Kidney (tissue), 14 donors: ENCODE data around the gene RAB6A. TPM values are rescaled to one million over a fixed set of nuclear protein-coding genes. Genes with fewer than 3 reads are reported as not detected.

Experiments
- DNase-seq, 5 donors: peaks; one replicate each; pipeline ENCODE4 v3.0.0-alpha.2; 2013 to 2020
- FAIRE-seq: peaks from 2 replicates; lab custom pipeline; 2012; peaks lifted over from hg19 to GRCh38; lab: Jason Lieb, UNC
- H3K27ac ChIP-seq, 2 donors: one replicate each; pipeline ENCODE4 v1.7.0; 2013; ENCODE audit warnings: low read depth in 2 of 2, low read length in 2 of 2, inconsistent platforms in 1 of 2
- H3K27me3 ChIP-seq: one replicate; pipeline ENCODE4 v1.7.1; 2013; ENCODE audit warnings: low read length, inconsistent platforms; ENCODE audit not compliant: control insufficient read depth, insufficient read depth
- H3K36me3 ChIP-seq, 3 donors: one replicate each; pipeline versions ENCODE4 v1.7.0 to v1.7.1; 2013; ENCODE audit warnings: low read length in 3 of 3, control low read depth in 1 of 3, inconsistent platforms in 1 of 3; ENCODE audit not compliant: insufficient read depth in 3 of 3, control insufficient read depth in 2 of 3
- H3K4me1 ChIP-seq, 3 donors: one replicate each; pipeline versions ENCODE4 v1.7.0 to v1.7.1; 2013; ENCODE audit warnings: low read length in 3 of 3, inconsistent platforms in 1 of 3, low read depth in 1 of 3; ENCODE audit not compliant: control insufficient read depth in 2 of 3, insufficient read depth in 2 of 3
- H3K4me3 ChIP-seq, 3 donors: one replicate each; pipeline versions ENCODE4 v1.7.0 to v1.8.1; 2013; ENCODE audit warnings: low read length in 3 of 3, control low read depth in 1 of 3, inconsistent platforms in 1 of 3
- H3K9ac ChIP-seq, 3 donors: one replicate each; pipeline versions ENCODE4 v1.7.0 to v1.7.1; 2013; ENCODE audit warnings: low read length in 3 of 3, control low read depth in 1 of 3, inconsistent platforms in 1 of 3
- H3K9me3 ChIP-seq, 3 donors: one replicate each; pipeline versions ENCODE4 v1.7.0 to v1.7.1; 2013; ENCODE audit warnings: low read length in 3 of 3, control low read depth in 1 of 3, inconsistent platforms in 1 of 3; ENCODE audit not compliant: control insufficient read depth in 2 of 3, insufficient read depth in 1 of 3
- CTCF ChIP-seq: IDR thresholded peaks from 3 replicates; pipeline ENCODE4 v1.5.1; 2012; ENCODE audit warnings: mild to moderate bottlenecking, moderate library complexity, borderline replicate concordance; ENCODE audit not compliant: insufficient read depth; ENCODE audit errors: extremely low read depth
- intact Hi-C: fragments of 100-400 bp; cut with DNase I; formaldehyde crosslinking; loops from one replicate; pipeline ENCODE4 v1.11.1; 2022
- polyA plus RNA-seq: library from polyadenylated mRNA; stranded (reverse); fragments of 350-450 nt; fragmentation: Illumina TruSeq; extraction: RNeasy Lipid Tissue Mini Kit (QIAGEN cat#74804); gene quantifications from one replicate; pipeline ENCODE4 v1.2.3, GENCODE V29; 2014; ENCODE audit warnings: low read depth, low replicate concordance; ENCODE audit not compliant: insufficient read depth
- total RNA-seq: library from RNA; stranded (reverse); fragmentation: NEBNext Ultra II Directional; extraction: Animal tissue kit (Norgen Biotek cat#: 25700); gene quantifications from one replicate; pipeline ENCODE4 v1.2.1, GENCODE V29; 2021
- donor health status: control.
- donor health status: control.
- donor health status: control.
- donor health status: control.
- donor health status: control.
- donor health status: DM: yes; HTN: yes; CAD: no.
- donor health status: Normal renal cell carcinoma (clear cell type).

Gene RAB6A
- total and polyA plus RNA-seq, 2 donors from 2014 or later = 61.0 to 138 TPM

GRCh38 chr11:73660497-73661034 is 100.3 kb downstream of the RAB6A start:
- Histone ChIP-seq H3K27me3 (no peaks in the 10 kb centered on the region), H3K36me3 (no peaks in the 10 kb centered on the region), H3K9ac (peak overlapping the region in 2 of 3 donors; percentile 29), H3K27ac (no peak overlapping the region), H3K4me1 (peaks cover 0 to 10% (median 4%) of the 10 kb centered on the region in 3 donors), H3K9me3 (no peaks in the 10 kb centered on the region), H3K4me3 (peak overlapping the region; percentile 49 to 68 (median 59))
- intact Hi-C loops = no loop called here
- DNase-seq = no peak
- no peak for TF ChIP-seq CTCF
- no peak for FAIRE-seq

- peaks cover 0 to 9% (median 4%) of the 10 kb centered on the region in 3 donors for H3K4me1 ChIP-seq
- H3K27me3 ChIP-seq = no peaks in the 10 kb centered on the region
- no peak for DNase-seq
- no peak for TF ChIP-seq CTCF
- no peak overlapping the region for H3K4me3 ChIP-seq
- FAIRE-seq = no peak
- H3K9me3 ChIP-seq = no peaks in the 10 kb centered on the region
- no peaks in the 10 kb centered on the region for H3K36me3 ChIP-seq
- no peak overlapping the region for H3K27ac ChIP-seq
- no peak overlapping the region for H3K9ac ChIP-seq
- intact Hi-C loops = loop anchor here (10.0 kb wide), 1 partner anchor 255 kb away; no protein-coding TSS in a partner anchor
Observed at GRCh38 chr11:73659961-73660360, 100.9 kb downstream of the RAB6A start.

GRCh38 chr11:73656985-73657384 is 103.9 kb downstream of the RAB6A start:
- no peak overlapping the region for H3K4me3 ChIP-seq
- no peak for DNase-seq
- H3K27me3 ChIP-seq = no peaks in the 10 kb centered on the region
- intact Hi-C loops = loop anchor here (10.0 kb wide), 1 partner anchor 252 kb away; no protein-coding TSS in a partner anchor
- FAIRE-seq = no peak
- H3K9ac ChIP-seq = no peak overlapping the region
- H3K4me1 ChIP-seq = peaks cover 0 to 9% (median 4%) of the 10 kb centered on the region in 3 donors
- H3K9me3 ChIP-seq = no peaks in the 10 kb centered on the region
- H3K36me3 ChIP-seq = no peaks in the 10 kb centered on the region
- no peak overlapping the region for H3K27ac ChIP-seq
- TF ChIP-seq CTCF = no peak
